HG03064 (cell line): ENCODE measurements around the gene MTFR2.
"Not testable (repeated sequence)": the region's sequence is repeated elsewhere in the genome, so short reads cannot be mapped to it uniquely, and the experiment has no call there.

Experiments
- ATAC-seq: cut with Tn5 transposase; IDR thresholded peaks from one replicate; pipeline ENCODE4 v1.9.1; 2021; ENCODE audit warnings: low read depth; ENCODE audit not compliant: unreplicated experiment

The MTFR2 gene

GRCh38 chr6:136236466-136237293 is 13.4 kb downstream of the MTFR2 start:
- no peak for ATAC-seq

GRCh38 chr6:136235233-136235564 is 14.9 kb downstream of the MTFR2 start:
- no peak for ATAC-seq

GRCh38 chr6:136232701-136233100 is 17.4 kb downstream of the MTFR2 start:
- no peak for ATAC-seq

GRCh38 chr6:136230219-136230853 is 19.8 kb downstream of the MTFR2 start:
- ATAC-seq = no peak

- ATAC-seq = no peak
Observed at GRCh38 chr6:136228814-136229213, 21.3 kb downstream of the MTFR2 start.

GRCh38 chr6:136226674-136227377 is 23.3 kb downstream of the MTFR2 start:
- no peak for ATAC-seq

- peak; percentile 73 for ATAC-seq
Observed at GRCh38 chr6:136226027-136226673, 24.0 kb downstream of the MTFR2 start.

- ATAC-seq = no peak
Observed at GRCh38 chr6:136225496-136225895, 24.6 kb downstream of the MTFR2 start.

- ATAC-seq = not testable (repeated sequence)
Observed at GRCh38 chr6:136224974-136225373, 25.1 kb downstream of the MTFR2 start.

- ATAC-seq = no peak
Observed at GRCh38 chr6:136216503-136217401, 33.4 kb downstream of the MTFR2 start.

GRCh38 chr6:136213853-136214252 is 36.3 kb downstream of the MTFR2 start:
- ATAC-seq = no peak

GRCh38 chr6:136213012-136213539 is 37.0 kb downstream of the MTFR2 start:
- no peak for ATAC-seq

GRCh38 chr6:136212608-136213007 is 37.5 kb downstream of the MTFR2 start:
- no peak for ATAC-seq

- ATAC-seq = no peak
Observed at GRCh38 chr6:136210398-136211165, 39.5 kb downstream of the MTFR2 start.

- no peak for ATAC-seq
Observed at GRCh38 chr6:136209496-136209895, 40.6 kb downstream of the MTFR2 start.

GRCh38 chr6:136208783-136209182 is 41.3 kb downstream of the MTFR2 start:
- ATAC-seq = no peak

- no peak for ATAC-seq
Observed at GRCh38 chr6:136201732-136202131, 48.4 kb downstream of the MTFR2 start.

- no peak for ATAC-seq
Observed at GRCh38 chr6:136192902-136193301, 57.2 kb downstream of the MTFR2 start.
